HG03378 (cell line): Measurements from ENCODE around the gene PLD4.
"Not testable (repeated sequence)": the region's sequence is repeated elsewhere in the genome, so short reads cannot be mapped to it uniquely, and the experiment has no call there.

Experiments
- ATAC-seq: cut with Tn5 transposase; IDR thresholded peaks from one replicate; pipeline ENCODE4 v1.9.1; 2021; ENCODE audit warnings: mild to moderate bottlenecking, moderate library complexity; ENCODE audit not compliant: unreplicated experiment

The PLD4 gene

GRCh38 chr14:104885973-104886689, 38.5 kb upstream of the PLD4 start:
- ATAC-seq, result no peak

DNA sequence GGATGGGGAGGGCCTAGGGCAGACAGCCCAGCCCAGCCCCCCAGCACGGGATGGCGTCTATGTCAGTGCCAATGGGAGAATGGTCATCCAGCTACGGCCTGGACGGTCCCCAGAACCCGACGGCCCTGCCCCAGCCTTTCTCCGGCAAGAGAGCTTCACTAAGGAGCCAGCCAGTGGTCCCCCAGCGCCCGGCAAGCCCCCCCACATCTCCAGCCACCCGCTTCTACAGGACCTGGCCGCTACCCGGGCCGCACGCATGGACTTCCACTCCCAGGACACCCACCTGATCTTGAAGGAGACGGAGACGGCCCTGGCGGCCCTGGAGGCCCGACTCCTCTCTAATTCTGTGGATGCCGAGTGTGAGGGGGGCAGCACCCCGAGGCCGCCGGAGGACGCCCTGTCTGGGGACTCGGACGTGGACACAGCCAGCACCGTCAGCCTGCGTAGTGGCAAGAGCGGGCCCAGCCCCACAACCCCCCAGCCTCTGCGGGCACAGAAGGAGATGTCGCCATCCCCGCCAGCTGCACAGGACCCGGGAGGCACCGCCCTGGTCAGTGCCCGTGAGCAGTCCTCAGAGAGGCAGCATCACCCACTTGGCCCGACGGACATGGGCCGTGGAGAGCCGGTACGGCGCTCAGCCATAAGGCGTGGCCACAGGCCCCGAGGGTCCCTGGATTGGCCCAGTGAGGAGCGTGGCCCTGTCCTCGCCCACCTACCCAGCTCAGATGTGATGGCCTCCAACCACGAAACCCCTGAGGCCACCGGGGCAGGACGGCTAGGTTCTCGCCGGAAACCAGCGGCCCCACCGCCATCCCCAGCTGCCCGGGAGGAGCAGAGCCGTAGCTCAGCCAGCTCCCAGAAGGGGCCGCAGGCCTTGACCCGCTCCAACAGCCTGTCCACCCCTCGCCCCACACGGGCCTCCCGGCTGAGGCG, 37.7 kb upstream of the PLD4 start:
- no peak for ATAC-seq

DNA sequence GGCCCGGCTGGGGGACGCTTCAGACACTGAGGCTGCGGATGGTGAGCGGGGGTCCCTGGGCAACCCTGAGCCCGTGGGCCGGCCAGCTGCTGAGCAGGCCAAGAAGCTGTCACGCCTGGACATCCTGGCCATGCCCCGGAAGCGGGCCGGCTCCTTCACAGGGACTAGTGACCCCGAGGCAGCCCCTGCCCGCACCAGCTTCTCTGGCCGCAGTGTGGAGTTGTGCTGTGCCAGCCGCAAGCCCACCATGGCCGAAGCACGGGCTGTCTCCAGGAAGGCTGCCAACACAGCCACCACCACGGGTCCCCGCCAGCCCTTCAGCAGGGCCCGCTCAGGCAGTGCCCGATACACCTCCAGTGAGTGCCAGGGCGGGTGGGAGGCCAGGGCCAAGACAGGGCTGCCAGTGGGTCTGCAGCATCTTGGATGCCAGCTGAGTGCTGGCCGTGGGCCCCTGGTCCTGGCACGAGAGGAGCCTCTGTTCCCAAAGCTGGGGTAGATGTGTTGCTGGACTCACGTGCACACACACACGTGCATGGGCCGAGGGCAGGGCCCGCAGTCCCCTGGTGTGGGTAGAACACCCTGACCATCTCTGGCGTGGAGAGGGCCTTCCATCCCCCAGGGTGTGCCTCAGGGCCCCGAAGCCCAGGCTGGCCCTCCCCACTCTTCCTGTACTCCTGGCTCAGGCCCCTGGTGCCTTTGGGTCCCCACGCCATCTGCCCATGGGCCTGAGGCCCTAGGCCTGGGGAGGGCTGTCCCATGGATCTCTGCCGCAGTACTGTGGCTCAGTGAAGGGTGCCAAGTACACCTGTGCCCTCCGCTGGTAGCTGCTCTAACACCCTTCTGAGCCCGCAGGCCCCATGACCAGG, 36.8 kb upstream of the PLD4 start:
- ATAC-seq, result no peak

DNA sequence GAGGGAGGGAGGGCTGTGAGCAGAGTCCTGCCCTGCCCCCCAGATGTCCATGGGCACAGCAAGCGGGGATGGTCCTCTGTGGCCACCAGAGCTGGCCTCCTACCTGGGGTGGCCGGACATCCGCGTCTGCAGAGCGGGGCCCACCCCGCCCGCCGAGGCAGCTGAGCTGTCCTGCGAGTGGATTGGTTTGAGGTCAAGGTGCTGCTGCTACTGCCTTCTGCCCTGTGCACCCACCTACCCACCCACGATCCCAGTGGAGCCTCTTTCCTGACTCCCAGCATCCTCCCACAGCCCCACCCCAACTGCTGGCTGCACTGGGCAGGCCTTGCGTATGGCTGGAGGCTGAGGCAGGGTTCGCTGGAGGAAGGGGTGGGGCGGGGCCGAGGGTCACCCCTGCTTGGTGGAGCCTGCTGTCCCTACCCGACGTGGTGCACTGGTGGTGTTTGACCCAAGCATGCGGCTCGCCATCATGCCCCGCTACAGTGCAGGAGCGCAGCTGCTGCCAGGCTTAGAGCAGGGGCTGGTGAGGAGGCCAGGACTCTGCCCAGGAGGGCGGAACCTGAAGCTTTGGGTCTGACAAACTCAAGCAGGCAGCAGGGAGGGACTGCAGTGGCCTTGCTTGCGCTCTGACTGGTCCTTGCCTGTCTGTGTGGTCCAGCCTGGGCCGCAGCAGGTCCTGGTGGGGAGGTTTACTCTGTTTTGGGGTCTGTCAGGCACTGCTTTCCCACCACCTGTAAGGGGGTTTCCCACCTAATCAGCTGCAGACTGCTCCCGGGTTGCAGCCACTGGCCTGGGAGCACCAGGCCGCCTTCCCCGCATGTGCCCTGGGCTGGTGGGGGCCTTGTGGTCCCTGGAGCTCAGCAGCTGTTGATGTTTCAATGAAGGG, 35.9 kb upstream of the PLD4 start:
- no peak for ATAC-seq

GRCh38 chr14:104889375-104889757, 35.3 kb upstream of the PLD4 start:
- no peak for ATAC-seq

- ATAC-seq, result not testable (repeated sequence)
Observed at GRCh38 chr14:104890292-104890691, 34.4 kb upstream of the PLD4 start.

GRCh38 chr14:104891121-104891551, 33.5 kb upstream of the PLD4 start:
- ATAC-seq, result no peak

- ATAC-seq, result no peak
Observed at GRCh38 chr14:104891664-104892530, 32.8 kb upstream of the PLD4 start.

- no peak for ATAC-seq
Observed at GRCh38 chr14:104892531-104893434, 31.9 kb upstream of the PLD4 start.

GRCh38 chr14:104893435-104894207, 31.1 kb upstream of the PLD4 start:
- no peak for ATAC-seq

GRCh38 chr14:104894331-104895206, 30.1 kb upstream of the PLD4 start:
- no peak for ATAC-seq

DNA sequence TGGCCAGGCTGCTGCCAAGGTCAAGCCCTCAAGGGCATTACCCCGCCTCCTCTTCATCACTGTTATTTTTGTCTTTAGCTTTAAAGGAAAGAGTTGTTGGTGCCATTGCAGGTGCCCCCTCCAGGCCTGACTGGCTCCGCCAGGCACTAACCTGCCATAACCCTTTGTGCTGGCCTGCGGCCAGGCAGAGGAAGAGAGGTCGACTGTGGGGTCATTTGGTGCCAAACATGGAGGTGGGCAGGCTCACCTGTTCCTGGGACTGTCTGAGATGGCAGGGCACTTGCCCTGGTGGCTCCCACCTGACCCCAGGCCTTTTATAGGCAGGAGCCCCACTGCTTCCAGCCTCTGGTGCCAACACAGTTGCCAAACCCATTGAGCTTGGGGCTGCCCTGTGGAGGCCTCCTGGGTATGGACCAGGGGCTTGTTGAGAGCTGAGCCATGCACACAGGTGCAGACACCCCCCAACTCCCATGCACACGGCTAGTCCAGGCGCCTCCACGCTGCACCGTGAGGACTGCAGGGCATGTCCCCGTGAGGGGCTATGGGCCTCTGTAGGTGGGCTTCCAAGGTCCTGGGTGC, 29.4 kb upstream of the PLD4 start:
- no peak for ATAC-seq

GRCh38 chr14:104895786-104896661, 28.7 kb upstream of the PLD4 start:
- no peak for ATAC-seq

DNA sequence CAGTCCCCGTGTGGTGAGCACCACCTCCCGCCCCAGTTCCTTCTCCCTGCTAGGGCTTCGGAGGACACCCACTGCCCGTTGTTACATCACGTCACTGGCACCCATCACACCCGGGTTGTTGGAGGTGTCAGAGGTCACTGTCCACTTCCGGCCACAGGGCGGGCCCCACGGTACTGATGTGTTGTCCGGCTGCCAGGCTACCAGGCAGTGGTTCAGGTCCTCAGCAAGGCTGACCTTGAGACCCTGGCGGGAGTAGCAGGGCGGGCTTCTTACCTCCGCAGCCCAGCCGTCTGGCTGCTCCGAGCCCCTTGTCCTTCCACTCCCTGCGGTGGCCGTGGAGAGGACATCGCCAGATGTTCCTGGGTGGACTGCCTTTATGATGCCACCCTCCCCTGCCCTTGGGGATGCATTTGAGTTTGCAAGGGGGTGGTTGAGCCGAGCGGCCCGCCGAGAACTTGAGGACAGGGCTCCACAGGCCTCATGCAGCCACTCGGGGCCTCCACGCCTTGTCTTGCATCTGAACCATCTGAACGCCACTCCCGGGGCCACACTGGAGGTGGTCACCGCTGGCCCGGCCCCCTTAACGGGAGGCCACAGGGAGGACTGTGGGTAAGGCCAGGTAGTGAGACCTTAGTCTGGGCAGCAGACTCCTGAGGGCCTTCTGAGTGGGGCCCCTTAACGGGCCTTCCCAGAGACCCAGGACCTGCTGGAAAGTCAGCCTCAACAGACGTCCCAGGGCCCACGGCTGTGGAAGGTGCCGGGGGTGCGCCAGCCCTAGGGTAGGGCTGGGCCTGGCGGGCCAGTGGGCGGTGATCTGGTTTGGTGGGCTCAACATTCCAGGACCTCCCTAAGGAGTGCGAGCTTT, 27.1 kb upstream of the PLD4 start:
- ATAC-seq, result no peak
